ENCODE measurements around the gene AKNA. TPM values are rescaled to one million over a fixed set of nuclear protein-coding genes. Genes with fewer than 3 reads are reported as not detected.

AKNA gene
- total and polyA plus RNA-seq, 2 of the 8 experiments (the other 6 are each of a cell fraction or from before 2014, with no cell fraction given) = 21.0 to 27.4 TPM

- TF ChIP-seq SUZ12 (IDR thresholded peaks at IDR 0.05; ENCODE audit: low read length) (no peak), EGR1 (IDR thresholded peaks at IDR 0.05; ENCODE audit: borderline replicate concordance, low read depth, low read length) (no peak), CBX8 (IDR thresholded peaks at IDR 0.05; ENCODE audit: borderline replicate concordance, low read depth, low read length) (no peak)
Measured at GRCh38 chr9:114366334-114367128, 21.3 kb downstream of the AKNA start (continued).
